H1 (cell line): ENCODE measurements around the gene GUCA2B. TPM values are rescaled to one million over a fixed set of nuclear protein-coding genes. Genes with fewer than 3 reads are reported as not detected.

Source experiments
- BCL11A ChIP-seq, 2 experiments: IDR thresholded peaks; one replicate each; pipeline ENCODE4 v1.6.1; 2011; ENCODE audit warnings: low read depth in 2 of 2, low read length in 2 of 2, mild to moderate bottlenecking in 2 of 2
- CBX8 ChIP-seq: fragments of 300-800, 300-1000 bp; sonication (generic); IDR thresholded peaks from 2 replicates; pipeline ENCODE4 v1.7.1; 2016; ENCODE audit warnings: low read depth, low read length, borderline replicate concordance
- CHD2 ChIP-seq: IDR thresholded peaks from 2 replicates; pipeline ENCODE4 v1.6.1; 2012; ENCODE audit warnings: low read length, improper control_type of control experiment
- CREB1 ChIP-seq: IDR thresholded peaks from 2 replicates; pipeline ENCODE4 v1.6.1; 2012; ENCODE audit warnings: inconsistent platforms
- MAFK ChIP-seq: IDR thresholded peaks from 2 replicates; pipeline ENCODE4 v1.6.1; 2012; ENCODE audit warnings: low read depth, mild to moderate bottlenecking, improper control_type of control experiment, low read length
- SAP30 ChIP-seq: fragments of 300-600 bp; sonication (generic); IDR thresholded peaks from 2 replicates; pipeline ENCODE4 v1.7.1; 2012; ENCODE audit warnings: low read length, moderate library complexity, mild to moderate bottlenecking, inconsistent platforms; ENCODE audit not compliant: insufficient read depth, insufficient replicate concordance
- SIN3A ChIP-seq, 2 experiments: IDR thresholded peaks in 1 of 2; conservative IDR thresholded peaks in 1 of 2; 2 replicates each; pipeline ENCODE4 v1.6.1; 2011 to 2012; ENCODE audit warnings: low read length in 2 of 2, improper control_type of control experiment in 1 of 2, low read depth in 1 of 2, mild to moderate bottlenecking in 1 of 2
- polyA plus RNA-seq, 7 experiments: library from polyadenylated mRNA; depleted of rRNA in 3 of 7; stranded (reverse) in 5 of 7; unstranded in 2 of 7; fragments of >200 nt in 5 of 7; fragments of 200-250 nt in 2 of 7; gene quantifications; 1 replicate in 5 of 7; 2 replicates in 1 of 7; 4 replicates in 1 of 7; pipeline versions ENCODE4 v1.2.1 to v1.2.3, GENCODE V29; 2011 to 2013; ENCODE audit warnings: missing spikeins in 2 of 7, mixed read lengths in 2 of 7
- total RNA-seq: library from RNA; stranded (reverse); fragmentation: NEBNext Ultra II Directional; extraction: Animal tissue kit (Norgen Biotek cat#: 25700); gene quantifications from 2 replicates; pipeline ENCODE4 v1.2.1, GENCODE V29; 2021
- TF ChIP-seq, protein P1 (sequence below): IDR thresholded peaks from 2 replicates; pipeline ENCODE4 v1.6.1; 2011; ENCODE audit warnings: low read length, improper control_type of control experiment
- TF ChIP-seq, protein P2 (sequence below): fragments of 300-600 bp; sonication (generic); IDR thresholded peaks from 2 replicates; pipeline ENCODE4 v1.7.1; 2012; ENCODE audit warnings: low read length, moderate library complexity, mild to moderate bottlenecking, inconsistent platforms; ENCODE audit not compliant: insufficient replicate concordance

GUCA2B gene
- total and polyA plus RNA-seq, 2 of the 8 experiments (the other 6 are each of a cell fraction or from before 2014, with no cell fraction given): not detected

DNA sequence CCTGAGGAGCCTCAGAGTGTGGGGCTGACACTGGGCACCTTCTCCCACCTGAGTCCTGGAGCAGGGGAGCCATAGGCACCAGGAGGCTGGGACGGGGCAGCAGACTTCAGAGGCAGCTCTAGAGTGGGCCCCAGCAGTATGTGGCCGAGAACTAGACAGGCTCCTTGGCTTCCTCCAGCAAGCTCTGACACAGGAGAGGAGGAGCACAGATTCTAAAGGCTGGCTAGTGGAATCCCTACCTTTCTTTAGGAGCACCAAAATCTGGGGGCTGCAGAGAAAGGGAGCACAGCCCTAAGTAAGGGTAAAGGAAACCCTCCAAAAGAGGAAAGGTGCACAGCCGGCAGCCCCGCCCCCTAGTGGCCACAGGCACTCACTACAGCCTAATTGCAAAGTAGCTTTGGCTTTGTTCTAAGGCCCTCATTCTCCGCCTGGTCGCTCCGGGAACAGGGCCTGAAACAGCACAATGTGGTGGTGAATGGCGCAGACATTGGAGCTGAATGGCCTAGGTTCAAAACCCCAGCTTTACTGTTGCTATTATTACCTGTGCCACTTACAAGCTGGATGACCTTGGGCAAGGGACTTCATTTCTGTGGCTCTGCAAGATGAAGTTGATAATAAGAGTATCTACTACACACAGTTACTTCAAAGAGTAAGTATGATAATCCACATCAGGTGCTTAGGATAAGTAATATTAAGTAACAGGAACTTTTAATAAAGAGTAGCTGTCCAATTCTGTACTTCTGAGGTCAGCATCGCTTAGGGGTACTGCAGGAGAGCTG lies 20.1 kb downstream of the GUCA2B start (continued):
- no peak for TF ChIP-seq SAP30
- no peak for TF ChIP-seq BCL11A (IDR thresholded peaks at IDR 0.05; ENCODE audit: low read depth in 2 of 2, low read length in 2 of 2)
- TF ChIP-seq, protein P1, sequence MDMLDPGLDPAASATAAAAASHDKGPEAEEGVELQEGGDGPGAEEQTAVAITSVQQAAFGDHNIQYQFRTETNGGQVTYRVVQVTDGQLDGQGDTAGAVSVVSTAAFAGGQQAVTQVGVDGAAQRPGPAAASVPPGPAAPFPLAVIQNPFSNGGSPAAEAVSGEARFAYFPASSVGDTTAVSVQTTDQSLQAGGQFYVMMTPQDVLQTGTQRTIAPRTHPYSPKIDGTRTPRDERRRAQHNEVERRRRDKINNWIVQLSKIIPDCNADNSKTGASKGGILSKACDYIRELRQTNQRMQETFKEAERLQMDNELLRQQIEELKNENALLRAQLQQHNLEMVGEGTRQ: no peak
- TF ChIP-seq, protein P2, sequence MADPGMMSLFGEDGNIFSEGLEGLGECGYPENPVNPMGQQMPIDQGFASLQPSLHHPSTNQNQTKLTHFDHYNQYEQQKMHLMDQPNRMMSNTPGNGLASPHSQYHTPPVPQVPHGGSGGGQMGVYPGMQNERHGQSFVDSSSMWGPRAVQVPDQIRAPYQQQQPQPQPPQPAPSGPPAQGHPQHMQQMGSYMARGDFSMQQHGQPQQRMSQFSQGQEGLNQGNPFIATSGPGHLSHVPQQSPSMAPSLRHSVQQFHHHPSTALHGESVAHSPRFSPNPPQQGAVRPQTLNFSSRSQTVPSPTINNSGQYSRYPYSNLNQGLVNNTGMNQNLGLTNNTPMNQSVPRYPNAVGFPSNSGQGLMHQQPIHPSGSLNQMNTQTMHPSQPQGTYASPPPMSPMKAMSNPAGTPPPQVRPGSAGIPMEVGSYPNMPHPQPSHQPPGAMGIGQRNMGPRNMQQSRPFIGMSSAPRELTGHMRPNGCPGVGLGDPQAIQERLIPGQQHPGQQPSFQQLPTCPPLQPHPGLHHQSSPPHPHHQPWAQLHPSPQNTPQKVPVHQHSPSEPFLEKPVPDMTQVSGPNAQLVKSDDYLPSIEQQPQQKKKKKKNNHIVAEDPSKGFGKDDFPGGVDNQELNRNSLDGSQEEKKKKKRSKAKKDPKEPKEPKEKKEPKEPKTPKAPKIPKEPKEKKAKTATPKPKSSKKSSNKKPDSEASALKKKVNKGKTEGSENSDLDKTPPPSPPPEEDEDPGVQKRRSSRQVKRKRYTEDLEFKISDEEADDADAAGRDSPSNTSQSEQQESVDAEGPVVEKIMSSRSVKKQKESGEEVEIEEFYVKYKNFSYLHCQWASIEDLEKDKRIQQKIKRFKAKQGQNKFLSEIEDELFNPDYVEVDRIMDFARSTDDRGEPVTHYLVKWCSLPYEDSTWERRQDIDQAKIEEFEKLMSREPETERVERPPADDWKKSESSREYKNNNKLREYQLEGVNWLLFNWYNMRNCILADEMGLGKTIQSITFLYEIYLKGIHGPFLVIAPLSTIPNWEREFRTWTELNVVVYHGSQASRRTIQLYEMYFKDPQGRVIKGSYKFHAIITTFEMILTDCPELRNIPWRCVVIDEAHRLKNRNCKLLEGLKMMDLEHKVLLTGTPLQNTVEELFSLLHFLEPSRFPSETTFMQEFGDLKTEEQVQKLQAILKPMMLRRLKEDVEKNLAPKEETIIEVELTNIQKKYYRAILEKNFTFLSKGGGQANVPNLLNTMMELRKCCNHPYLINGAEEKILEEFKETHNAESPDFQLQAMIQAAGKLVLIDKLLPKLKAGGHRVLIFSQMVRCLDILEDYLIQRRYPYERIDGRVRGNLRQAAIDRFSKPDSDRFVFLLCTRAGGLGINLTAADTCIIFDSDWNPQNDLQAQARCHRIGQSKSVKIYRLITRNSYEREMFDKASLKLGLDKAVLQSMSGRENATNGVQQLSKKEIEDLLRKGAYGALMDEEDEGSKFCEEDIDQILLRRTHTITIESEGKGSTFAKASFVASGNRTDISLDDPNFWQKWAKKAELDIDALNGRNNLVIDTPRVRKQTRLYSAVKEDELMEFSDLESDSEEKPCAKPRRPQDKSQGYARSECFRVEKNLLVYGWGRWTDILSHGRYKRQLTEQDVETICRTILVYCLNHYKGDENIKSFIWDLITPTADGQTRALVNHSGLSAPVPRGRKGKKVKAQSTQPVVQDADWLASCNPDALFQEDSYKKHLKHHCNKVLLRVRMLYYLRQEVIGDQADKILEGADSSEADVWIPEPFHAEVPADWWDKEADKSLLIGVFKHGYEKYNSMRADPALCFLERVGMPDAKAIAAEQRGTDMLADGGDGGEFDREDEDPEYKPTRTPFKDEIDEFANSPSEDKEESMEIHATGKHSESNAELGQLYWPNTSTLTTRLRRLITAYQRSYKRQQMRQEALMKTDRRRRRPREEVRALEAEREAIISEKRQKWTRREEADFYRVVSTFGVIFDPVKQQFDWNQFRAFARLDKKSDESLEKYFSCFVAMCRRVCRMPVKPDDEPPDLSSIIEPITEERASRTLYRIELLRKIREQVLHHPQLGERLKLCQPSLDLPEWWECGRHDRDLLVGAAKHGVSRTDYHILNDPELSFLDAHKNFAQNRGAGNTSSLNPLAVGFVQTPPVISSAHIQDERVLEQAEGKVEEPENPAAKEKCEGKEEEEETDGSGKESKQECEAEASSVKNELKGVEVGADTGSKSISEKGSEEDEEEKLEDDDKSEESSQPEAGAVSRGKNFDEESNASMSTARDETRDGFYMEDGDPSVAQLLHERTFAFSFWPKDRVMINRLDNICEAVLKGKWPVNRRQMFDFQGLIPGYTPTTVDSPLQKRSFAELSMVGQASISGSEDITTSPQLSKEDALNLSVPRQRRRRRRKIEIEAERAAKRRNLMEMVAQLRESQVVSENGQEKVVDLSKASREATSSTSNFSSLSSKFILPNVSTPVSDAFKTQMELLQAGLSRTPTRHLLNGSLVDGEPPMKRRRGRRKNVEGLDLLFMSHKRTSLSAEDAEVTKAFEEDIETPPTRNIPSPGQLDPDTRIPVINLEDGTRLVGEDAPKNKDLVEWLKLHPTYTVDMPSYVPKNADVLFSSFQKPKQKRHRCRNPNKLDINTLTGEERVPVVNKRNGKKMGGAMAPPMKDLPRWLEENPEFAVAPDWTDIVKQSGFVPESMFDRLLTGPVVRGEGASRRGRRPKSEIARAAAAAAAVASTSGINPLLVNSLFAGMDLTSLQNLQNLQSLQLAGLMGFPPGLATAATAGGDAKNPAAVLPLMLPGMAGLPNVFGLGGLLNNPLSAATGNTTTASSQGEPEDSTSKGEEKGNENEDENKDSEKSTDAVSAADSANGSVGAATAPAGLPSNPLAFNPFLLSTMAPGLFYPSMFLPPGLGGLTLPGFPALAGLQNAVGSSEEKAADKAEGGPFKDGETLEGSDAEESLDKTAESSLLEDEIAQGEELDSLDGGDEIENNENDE: no peak
- no peak for TF ChIP-seq SIN3A (conservative IDR thresholded peaks at IDR 0.05 in 1 of 2, IDR thresholded peaks at IDR 0.05 in 1 of 2; ENCODE audit: low read depth in 1 of 2, low read length in 2 of 2)
- no peak for TF ChIP-seq CBX8
- no peak for TF ChIP-seq MAFK
- TF ChIP-seq CHD2: no peak
- TF ChIP-seq CREB1: no peak
